HG02973 (cell line): ENCODE data around the gene NHLH1.
"Not testable (repeated sequence)": the region's sequence is repeated elsewhere in the genome, so short reads cannot be mapped to it uniquely, and the experiment has no call there.

Experiments used
- ATAC-seq: cut with Tn5 transposase; IDR thresholded peaks from one replicate; pipeline ENCODE4 v1.9.1; 2021; ENCODE audit warnings: moderate library complexity; ENCODE audit not compliant: unreplicated experiment

NHLH1 gene

DNA sequence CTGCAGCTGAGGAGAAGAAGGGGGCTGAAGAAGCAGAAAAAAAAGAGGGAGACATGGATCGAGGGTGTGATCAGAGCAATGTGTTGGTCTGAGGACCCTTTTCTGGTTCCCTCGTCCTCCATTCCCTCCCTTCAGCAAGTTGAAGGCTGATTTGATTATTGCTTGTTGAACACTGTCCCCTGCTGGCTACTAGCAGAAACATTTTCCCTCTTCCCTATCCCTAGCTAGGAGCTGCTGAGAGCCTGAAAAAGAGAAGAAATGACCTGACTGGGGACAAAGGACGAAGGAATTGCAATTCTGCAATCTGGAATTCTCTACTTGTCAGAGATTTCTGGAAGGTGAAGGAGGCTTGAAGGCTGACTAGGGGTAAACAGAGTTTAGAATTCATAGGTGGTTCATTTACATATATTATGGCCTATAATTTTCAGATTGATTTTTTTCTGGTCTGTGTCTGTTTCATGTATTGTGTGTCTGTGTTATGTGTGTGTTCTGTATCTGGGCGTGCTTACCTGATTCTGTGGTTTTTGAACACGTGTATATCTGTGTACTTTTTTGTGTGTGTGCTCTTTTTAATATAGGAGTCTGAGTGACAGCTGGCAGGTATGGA lies 9.8 kb downstream of the NHLH1 start:
- no peak for ATAC-seq

DNA sequence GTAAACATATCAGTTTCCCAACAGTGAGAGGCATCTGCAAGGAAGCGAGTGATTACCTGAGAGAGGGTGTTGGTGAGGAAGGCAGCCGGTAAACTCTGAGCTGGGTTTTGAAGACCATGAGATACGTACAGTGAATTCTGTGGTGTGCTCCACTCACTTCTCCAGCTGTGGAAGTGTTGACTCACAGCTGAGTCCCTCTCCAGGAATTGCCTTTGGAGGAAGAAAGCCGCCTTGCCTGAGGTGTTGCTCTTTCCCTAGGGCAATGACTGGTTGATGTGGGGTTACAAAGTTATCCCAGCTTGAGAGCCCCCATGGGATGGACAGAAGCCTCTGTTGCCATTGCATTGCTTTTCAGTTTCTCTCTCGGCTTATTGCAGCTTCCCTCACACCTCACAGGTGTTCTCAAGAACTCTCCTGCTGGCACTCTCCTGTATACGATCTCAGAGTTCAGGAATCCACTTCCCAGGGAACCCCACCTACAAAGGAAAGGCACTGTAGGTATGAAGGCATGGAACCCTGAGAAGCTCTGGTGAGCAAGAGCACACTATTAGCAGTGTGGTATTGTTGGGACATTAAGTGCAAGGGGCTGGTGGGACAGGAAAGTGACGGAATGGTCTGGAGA lies 10.8 kb downstream of the NHLH1 start:
- no peak for ATAC-seq

DNA sequence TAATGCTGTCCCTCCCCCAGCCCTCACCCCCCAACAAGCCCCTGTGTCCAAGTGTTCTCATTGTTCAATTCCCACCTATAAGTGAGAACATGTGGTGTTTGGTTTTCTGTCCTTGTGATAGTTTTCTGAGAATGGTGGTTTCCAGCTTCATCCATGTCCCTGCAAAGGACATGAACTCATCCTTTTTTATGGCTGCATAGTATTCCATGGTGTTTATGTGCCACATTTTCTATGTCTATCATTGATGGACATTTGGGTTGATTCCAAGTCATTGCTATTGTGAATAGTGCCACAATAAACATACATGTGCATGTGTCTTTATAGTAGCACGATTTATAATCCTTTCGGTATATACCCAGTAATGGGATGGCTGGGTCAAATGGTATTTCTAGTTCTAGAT lies 17.9 kb downstream of the NHLH1 start:
- not testable (repeated sequence) for ATAC-seq

DNA sequence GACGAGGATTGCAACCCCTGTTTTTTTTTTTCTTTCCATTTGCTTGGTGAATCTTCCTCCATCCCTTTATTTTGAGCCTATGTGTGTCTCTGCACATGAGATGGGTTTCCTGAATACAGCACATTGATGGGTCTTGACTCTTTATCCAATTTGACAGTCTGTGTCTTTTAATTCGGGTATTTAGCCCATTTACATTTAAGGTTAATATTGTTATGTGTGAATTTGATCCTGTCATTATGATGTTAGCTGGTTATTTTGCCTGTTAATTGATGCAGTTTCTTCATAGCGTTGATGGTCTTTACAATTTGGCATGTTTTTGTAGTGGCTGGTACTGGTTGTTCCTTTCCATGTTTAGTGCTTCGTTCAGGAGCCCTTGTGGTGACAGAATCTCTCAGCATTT lies 21.5 kb downstream of the NHLH1 start:
- ATAC-seq: not testable (repeated sequence)

DNA sequence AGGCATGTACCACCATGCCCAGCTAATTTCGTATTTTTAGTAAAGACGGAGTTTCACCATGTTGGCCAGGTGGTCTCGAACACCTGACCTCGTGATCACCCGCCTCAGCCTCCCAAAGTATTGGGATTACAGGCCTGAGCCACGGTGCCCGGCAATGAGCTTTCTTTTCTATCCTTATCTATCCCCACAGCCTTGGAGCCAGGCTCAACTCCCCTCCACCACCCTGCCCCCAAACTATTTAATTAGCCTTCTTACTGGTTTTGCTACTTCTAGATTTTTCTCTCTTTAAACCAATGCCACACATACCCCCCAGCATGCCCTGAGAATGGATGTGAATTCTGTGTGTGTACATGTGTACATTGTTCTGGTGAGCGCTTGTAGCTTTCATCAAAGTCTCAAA lies 27.8 kb downstream of the NHLH1 start:
- no peak for ATAC-seq

DNA sequence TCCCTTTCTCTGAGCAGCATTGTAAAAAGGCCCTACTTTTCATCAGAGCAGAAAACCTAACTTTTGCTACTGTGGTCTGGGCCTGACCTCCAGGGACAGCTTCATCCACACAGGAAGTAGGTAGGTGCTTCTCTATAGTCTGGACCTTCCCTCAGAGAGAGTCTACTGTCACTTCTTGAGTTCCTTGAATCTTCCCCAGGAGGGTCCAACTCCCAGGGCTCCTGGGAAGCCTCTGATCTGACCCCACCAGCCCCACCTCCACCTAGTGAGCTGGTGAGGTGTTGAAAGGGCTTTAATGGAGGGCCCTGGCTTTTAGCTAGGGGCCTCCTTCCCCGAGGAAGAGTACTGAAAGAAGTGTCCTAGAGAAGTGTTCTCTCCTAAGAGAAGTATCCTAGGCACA lies 30.8 kb downstream of the NHLH1 start:
- no peak for ATAC-seq

DNA sequence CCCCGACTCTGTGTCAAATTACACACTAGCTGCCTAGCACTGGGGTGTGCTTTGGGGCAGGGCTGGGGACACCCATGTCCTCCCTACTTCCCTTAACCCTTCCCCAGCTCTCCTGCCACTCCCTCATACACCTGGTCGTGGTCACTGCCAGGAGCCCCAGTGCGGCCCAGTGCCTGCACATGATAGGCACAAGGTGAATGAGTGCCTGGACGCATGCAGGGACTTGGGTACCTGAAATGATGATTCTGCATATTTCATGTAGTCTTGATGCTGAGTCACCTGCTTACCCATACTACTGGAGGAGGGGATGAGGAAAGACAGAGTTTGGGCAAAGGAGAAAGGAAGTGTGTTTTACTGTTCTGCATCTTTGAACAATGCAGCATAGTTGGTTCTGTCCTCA lies 32.0 kb downstream of the NHLH1 start:
- no peak for ATAC-seq

DNA sequence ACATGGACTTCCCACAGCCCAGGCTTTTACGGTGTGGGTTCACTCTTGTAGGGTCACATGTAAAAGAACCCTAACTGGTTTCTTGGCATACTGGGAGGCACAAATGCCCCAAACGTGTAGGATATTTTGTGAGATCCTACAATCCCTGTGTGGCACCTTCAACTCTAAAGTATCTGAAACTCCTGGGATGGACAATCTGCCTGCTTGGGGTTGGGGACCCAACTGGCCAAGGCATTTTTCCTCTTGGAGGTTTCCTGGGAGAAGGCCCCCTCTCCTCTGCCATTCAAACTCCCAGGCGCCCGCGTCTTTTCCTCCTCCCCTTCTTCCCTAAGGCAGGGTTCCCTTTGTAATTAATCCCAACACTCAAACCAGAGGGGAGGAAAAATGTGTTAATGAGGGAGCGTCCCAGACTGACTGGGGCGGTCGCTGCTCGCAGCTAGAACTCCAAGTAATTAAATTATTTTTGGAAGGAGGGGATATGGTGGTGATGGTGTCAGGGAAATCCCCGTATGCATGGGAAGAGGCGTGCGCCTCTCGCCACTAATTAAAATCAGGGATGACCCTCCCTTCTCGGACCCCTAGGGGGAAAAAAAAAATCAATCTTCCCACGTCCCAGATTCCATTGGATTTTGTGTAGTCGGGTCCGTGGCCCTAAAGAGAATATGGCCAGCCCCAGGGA lies 32.8 kb downstream of the NHLH1 start:
- ATAC-seq: no peak

DNA sequence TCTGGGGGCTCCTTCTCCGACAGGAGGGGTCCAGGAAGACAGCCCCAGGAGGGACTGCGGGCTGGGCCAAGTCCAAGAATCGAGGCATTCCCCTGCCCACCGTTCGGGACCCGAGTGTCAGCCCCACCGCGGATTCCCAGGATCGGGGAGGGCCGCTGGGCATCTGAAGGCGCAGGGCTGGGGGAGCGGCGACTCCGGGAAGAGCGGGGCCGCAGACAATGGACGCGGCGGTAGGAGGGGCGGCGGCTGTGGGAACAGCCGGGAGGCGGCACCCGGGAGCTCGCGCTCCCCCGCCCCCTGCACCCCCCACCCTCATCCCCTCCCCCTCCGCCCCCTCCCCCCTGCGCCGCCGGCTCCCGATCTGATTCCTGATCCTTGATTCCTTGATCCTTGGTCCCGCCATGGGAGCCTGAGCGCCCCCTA lies 33.4 kb downstream of the NHLH1 start, which contains the start of gene VANGL2:
TSS of gene VANGL2 (plus strand) at position 342 of the 423 bp plus-strand sequence. CDS start 15,274 bp downstream, outside the sequence.
- no peak for ATAC-seq

DNA sequence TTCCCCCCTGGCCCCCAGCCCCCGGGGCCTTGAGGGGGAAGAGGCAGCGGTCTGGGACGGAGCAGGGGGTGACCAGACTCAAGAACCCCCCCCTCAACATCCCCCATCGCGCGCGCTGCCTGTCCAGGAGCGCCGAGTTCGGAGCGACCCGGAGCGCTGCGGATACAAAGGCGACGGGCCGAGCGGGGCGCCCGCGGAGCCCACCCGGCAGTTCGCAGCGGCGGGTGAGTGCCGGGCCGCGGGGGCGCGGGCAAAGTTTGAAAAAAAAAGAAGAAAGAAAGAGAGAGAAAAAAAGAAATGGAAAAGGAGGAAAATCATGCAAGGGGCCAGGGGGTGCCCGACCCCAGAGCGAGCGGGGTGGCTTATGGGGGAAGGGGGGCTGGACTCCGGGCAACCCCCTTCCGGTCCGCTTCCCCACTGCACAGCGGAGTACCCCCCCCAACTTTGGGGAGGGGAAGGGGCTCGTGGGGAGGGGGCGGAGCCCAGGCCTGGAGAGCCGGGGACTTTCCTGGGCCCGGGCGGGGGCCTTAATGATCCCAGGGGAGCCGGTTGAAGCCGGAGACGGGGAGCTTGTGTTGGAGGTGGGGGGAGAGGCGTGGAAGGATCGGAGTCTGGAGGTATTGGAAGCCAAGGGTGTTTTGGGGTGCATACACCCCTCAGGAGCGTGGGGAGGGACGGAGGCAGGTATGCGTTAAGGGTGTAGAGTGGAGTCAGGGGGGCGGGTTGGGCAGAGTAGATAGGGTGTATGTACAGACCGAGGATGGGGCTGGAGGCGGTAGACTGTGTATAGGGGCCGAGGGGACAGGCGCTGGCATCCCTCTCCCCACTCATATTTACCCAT lies 34.0 kb downstream of the NHLH1 start:
- ATAC-seq: no peak

DNA sequence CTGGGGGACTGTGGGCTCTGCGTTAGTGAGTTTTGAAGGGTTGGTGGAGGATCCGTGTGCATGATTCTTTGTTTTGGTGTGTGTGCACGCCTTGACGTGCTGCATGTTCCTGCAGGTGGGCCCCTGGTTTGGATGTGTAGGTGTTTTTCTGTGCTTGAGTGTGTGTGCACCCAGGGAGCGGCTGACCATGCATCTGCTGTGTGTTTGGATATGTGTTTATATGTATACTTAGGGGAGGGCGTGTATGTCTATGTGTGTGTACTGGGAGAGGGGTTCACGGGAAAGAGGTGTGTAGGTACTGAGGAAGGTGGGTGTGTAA lies 34.6 kb downstream of the NHLH1 start:
- no peak for ATAC-seq

DNA sequence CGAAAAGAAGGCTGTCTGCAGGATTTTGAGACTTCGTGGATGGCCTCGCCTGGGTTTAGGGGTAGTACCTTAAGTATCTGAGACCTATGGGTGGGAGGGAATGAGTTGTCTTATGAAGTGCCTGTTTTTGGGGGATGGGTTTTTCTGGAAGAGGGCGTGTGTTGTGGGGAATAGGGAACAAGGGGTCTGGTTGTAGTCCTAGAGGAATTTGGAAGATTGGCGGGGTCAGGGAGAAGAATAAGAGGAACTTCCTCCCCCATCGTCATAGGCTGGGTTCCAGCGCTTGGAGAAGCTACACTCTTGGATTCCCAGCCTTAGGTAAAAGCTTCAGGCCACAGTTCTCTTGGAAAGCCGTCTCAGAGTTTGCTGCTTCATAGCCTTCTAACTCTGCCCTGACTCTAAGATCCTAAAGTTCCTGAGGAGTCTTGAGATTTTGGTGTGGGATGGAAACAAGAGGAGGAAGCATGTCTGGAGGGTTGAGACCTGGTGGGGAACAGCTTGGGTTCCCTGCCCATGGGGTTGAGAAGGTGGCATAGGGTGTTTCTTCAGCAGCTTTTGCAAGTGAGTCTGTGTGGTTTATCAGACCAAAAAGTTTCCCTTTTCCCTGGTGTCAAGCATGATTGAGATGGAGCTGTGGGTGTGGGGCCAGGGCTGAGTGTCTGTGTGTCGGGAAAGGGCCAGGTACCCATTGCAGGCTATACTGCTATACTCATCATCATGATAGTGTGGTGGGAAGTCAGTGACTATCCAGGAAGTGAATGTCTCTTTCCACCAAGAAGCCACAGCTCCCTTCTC lies 35.3 kb downstream of the NHLH1 start:
- no peak for ATAC-seq

DNA sequence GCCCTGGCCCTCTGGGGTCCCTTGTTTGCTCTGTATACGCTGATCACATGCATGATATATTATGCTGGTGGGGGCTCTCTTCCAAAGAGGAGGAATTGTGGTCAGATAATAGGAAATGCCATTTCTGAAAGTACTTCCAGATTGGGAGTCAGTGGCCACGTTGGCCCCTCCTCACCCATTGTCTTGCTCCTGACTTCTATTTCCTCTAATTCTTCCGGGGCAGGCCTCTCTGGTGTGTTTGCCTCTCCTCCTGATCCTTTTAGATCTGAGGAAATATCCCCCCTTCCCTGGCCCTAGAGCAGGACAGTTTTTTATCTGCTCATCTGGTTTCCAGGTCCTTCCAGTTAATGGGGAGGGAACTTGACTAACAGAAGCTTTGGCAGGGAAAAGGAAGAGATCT lies 36.4 kb downstream of the NHLH1 start:
- no peak for ATAC-seq

DNA sequence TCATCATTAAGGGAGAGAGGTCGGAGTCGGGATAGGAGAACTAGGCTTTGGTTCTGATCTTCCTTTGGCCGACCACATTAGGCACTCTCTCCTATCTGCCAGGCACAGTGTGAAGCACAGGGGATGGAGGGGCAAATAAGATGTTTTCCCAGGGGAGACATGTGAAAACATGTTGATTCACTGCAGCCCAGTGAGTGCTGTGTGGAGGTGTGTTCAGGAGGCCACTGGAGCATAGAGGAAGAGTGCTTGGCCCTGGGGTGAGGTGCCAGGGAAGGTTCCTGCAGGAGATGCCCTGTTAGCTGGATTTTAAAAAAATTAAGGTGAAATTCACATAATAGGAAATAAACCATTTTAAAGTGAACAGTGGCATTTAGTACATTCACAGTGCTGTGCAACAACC lies 37.2 kb downstream of the NHLH1 start:
- ATAC-seq: no peak

DNA sequence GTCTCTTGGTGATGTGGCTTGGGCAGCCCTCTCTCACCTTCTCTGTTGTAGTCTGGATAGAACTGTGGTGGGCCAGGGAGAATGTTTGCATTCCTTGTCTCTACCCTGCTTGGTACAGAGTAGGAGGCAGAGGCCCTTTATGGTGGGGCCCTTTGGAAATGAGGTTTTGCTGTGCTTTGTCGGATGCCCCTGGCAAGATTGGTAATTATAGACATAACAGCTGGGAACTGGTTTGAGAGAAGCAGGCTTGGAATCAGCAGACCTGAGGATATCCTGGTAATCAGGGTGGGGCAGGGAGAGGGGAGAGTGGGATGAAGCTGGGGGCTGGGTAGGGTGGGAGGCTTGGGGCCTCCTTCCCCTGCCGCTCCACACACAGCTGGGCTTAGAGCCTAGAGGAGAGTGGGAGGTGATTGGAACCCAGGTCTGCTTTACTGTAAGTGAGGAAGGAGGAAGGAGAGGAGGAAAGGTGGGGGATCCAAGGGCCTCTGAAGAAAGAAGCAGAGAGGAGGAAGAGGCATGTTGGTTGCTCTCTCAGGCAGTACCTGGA lies 38.5 kb downstream of the NHLH1 start:
- ATAC-seq: no peak

DNA sequence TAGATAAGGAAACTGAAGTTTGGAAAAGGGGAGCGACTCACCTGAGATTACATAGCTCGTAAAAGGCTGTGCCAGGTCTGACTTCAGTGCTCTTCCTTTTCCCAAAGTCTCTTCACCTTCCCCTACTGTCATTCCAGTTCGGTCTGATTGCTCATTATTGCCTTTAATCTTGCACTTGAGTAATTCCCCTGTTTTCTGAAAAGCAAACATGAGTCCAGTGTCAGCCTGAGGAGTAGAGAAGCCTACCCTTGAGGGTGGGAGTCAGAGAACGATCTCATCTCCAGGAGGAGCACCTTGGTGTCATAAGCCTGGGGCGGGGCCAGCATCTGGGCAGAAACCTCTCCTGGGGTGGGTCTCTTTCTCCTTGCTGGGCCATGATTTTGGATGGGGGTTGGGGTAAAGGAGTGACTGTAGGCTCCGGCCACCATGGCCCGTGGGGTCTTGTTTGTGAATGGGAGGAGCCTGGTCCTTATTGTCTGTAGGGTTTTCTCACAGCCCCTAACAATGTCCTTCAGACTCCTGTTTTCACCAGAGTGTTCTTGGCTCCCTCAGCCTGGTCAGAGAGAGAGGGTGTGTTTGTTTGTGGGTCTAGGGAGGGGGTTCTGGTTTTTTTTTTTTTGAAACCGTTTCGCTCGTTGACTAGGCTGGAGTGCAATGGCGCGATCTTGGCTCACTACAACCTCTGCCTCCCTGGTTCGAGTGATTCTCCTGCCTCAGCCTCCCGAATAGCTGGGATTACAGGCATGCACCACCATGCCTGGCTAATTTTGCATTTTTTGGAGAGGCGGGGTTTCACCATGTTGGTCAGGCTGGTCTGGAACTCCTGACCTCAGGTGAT lies 39.5 kb downstream of the NHLH1 start:
- ATAC-seq: no peak

DNA sequence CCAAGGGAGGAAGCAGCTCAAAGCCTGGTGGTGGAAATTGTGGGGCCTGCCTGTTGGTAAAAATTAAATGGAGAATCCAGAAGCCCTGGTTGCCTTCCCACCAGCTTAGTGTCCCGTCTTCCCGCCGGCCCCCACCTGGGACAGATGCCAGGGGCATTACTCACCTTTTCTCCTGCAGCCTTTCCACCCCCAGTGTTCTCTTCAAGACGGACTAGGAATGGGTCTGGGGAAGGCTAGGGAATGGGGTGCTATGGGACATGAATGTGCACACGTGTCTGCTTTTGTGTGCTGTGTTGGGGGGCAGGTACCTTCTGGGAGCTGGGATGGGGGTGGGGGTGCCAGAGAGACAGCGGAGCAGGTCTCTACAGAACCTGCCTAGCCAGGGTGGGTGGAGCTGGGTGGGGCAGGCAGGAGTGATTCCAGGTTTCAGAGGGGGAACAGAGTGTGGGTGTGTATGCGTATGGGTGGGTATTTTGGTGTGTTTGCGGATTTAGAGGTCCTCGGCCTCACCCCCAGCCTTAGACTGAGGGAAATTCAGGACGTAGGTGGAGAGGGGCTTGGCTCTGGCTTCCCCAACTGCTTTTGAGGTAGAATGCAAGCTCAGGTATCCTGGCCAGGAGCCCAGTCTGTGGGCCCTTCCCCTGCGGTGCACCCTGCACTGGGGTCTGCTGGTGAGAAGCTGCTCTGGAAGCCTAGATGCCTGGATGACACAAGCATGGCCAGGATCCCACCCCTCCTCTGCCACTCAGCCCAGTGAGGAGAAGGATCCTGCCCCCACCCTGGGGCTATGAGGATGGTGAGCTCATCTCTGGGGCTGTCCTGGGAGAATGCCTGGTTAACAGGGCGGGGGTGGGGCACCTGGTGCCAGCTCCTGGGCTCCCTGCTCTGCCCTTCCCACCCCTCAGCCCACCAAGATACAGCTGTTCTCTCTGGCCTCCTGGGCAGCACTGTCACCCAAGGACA lies 41.2 kb downstream of the NHLH1 start:
- no peak for ATAC-seq

DNA sequence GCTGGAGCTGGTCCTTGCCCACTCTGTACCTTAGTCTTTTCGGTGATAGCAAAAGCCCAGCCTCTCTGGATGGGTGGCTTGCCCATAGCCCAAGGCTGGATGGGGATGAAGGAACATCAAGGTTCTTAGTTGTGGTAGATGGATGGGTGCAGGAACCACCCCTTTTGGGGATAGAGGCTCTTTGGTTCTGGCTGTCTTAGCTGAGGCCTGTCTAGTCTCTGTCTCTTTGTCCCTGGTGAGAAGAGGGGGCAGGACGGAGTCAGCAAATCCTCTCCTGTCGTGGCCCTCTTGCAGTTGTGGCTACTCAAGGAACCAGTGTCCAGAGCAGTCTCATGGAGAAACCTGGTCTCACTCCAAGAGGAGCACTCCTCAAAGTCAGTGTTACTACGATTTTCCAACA lies 42.0 kb downstream of the NHLH1 start:
- no peak for ATAC-seq

DNA sequence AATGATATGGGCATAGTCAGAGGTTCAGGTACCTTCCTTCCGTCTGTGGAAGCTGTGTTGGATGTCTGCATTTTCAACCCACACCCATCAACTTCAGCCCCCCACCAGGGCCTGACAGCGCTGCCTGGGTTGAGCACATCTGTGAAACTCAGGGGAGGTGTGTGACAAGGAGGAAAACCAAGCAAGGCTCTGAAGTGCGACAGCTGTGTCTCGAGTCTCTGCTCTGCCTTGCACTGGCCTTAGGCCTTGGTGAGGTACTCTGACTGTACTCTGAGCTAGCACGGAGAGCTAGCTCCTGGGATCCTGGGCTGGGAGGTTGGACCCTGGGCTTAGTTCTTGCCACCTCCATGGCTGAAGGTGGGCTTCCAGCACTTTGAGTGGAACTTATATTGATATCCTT lies 42.6 kb downstream of the NHLH1 start:
- no peak for ATAC-seq
